Stimulated activated CD4-positive, alpha-beta T cell treated with anti-CD3 and anti-CD28 coated beads, TNF-alpha, amount 100 ng/mL, for 24 hours (primary cell): ENCODE measurements around the gene HGF.

Source experiments
- DNase-seq, 3 experiments: peaks; one replicate each; pipeline ENCODE4 v3.0.0-alpha.2; 2020; ENCODE audit warnings: low read depth in 3 of 3

Gene HGF

DNA sequence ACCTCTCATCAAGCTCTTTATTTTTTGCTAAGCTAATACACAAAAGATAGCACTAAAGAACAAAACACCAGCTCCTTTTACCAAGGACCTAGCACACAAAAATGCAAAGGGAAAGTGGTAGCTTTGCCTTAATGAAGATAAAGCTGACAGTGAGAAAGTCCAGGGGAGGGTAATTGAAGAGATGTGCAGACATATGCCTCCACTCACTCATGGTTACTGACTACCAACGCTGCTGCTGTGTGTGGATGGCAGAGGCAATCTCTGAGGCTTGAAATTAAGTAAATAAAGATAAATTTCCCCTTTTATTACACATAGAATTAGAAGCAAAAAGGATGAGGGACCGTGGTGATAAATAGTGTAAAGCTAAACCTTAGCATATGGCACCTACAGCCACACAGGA lies 87.0 kb downstream of the HGF start:
- no peak for DNase-seq

DNA sequence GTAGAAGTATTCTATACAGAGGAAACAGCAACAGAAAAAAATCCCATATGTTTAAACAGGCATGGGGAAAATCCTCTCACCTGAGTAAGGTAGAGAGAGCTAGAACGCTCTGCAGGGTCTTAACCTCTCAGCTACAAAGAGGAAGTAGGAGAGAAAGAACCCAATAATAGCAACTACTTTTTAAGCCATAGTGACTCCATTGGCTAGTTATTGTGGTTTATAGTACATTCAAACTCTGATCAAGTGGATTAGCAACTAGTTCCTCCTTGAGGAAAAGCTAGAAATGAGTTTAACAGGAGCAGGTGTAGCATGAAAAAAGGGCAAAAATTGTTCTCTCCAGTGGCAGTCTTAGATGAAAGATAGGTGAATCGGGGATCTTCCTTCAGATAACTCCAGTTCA lies 89.7 kb downstream of the HGF start:
- DNase-seq, result no peak

DNA sequence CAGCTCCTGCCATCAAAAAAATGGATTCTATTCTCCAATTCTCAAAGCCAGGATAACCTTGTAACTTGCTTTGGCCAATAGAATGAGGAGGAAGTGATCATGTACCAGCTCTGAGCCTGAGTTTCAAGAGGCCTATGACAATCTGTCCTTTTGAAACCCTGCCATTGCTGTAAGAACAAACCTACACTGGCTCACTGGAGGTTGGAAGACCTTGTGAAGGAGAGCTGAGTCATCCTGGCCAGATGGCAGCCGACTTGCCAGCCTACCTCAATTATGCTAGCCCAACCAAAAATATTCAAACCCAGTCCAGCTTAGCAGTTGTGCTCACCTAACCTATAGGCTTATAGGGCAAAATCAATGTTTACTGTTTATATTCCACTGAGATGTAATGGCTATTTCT lies 93.0 kb downstream of the HGF start:
- DNase-seq, result no peak

DNA sequence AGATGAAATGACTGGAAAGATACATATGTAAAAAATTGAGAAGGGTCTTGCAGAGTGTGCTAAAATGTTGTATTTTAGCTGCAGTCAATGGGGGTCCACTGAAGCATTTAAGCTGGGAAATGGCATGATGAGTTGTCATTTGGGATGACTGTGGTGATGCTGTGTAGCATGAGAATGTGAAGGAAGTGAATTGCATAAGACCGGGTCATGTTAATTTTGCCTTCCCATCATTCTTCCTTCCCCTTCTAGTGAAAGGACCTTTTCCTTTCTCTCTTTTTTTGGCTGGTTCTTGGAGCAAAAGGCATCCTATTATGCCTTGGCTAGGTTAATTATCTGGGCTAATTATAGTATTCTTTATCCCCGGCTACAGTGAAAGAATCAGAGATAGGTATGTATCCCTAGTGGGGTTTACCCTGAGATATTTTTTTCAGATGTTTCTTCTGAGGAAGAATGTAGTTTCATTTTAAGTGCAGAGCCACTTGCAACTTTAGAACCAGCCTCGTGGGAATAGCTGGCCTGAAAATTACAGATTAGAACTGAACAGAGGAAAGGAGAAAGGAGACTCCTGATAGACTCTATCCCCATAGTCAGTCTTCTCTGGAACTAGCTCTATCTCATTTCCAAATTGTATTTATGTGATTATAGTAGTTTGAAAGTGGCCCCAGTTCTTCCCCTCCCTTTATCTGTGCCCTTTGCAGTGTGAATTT lies 93.6 kb downstream of the HGF start:
- no peak for DNase-seq

DNA sequence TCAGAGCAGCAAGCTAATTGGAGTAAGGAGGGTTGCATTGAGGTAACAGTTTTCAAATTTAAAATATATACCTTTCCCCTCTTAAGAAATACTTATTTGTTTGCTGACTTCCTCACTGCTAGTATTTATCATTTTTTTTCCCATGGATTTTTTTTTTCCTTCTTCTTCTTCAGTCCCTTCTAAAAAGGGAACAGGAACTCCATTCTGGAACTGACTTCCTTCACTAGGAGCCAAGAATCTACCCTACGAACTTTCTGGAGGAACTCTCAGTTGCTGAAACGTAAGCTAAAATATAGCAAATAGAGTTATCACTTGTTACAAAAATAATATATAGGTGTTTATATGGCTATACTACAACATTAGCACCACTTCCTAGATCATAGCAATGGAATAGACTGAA lies 95.4 kb downstream of the HGF start:
- DNase-seq, result no peak

DNA sequence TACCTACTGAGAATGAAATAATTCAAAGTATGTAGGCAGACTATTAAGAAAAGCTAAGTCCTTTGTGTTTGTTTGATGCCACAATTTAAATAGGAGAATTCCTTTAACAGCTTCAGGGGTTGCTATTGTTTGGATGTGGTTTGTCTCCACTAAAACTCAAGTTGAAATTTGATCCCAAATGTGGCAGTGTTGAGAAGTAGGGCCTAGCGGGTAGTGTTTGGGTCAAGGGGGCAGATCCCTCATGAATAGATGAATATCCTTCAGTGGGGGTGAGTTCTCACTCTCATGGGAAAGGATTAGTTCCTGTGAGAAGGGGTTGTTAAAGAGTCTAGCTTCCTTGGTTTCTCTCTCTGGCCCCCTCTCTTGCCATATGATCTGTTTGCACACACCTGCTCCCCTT lies 97.0 kb downstream of the HGF start:
- DNase-seq, result no peak

DNA sequence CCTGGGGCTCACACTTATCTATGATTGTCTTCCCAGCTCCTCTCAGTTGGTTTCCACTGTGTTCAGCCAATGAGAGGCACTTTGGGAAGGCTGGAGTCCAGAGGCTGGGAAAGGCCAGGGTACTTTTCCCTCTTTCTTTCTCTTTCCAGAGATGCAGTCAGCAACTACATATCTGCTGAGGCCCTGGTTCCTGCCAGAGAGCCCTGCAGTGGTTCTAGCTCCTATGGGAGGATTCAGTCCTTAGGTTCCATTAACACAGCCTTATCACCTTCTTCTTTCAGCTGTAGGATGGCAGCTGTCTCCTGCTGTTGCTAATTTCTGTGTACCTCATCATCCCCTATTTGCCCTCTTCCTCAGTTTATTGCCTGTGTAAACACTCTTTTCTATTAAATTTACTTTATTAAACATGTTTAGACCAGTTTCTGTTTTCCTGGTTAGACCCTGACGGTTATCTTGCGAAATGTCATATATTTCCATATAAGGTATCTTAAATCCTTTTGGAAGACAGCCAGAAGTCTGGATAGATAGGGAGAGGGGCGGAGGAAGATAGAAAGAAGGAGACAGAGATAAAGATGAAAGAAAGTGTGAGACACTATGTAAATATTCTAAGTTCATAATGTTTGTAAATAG lies 100.3 kb downstream of the HGF start:
- DNase-seq, result no peak

DNA sequence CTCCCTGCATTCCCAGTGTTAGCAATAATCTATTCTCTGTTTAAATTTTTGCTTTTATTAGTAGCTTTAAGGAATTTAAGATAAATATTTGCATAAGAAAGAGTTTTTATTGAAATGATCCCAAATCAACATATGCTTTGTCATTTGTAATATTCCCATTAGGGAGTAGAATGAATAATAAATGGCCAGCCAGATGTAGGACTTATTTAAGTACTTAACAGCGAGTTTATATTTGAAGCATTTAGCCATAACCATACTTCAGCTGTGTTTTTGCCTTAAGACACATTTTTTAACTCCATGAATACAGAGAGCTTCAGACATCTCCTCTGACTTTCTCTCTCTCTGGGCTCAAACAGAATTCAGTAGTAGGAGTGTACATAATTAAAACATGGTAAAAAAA lies 103.6 kb downstream of the HGF start:
- DNase-seq, result no peak

DNA sequence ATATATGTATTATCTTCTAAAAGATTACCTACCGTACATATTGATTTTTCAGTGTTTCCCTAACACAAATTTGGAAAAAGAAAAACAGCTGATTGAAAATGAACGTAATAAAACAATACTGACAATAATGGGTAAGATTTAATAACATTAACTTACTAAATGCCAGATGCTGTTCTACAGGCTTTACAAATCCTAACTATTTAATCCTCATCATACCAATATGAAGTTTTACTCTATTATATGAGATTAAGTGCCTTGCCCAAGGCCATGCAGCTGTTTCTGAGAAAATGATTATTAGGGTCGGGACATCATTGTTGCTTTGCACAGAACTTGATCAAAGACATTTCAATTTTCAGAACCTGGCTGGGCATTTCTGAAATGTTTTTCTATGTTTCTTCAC lies 104.6 kb downstream of the HGF start:
- no peak for DNase-seq

DNA sequence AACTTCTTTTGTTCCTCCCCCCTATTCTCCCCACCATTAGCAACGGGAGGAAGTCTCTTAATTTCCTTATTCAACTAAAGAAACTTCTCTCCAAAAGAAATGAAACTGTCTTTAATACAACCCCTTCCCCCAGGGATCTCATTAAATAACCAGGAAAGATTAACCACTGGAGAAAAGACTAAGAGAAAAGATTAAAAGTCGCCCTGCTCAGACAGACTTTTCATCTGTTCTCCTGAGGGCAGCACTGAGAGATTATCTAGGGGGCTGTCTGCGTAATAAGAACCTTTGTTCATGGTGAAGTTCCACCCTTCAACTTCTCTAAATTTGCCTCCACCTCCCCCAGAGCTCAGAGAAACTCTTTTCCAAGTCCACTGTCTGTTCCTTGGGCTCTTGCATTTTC lies 105.5 kb downstream of the HGF start:
- DNase-seq, result no peak

DNA sequence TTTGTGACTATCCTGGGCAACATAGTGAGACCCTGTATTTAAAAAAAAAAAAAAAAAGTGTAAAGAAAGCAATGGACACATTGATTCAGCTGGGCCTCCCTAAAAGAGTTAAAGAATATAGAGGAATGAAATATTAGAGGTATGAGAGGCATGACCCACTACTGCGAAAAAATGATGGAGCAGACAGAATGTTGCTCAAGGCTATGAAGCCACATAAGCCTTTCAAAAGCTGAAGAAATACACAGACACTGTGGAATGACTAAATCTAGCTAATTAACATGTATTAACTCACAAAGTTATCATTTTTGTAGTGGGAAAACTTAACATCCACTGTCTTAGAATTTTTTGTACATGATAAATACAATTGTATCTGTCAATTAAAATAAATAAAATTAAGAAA lies 107.3 kb downstream of the HGF start:
- no peak for DNase-seq

DNA sequence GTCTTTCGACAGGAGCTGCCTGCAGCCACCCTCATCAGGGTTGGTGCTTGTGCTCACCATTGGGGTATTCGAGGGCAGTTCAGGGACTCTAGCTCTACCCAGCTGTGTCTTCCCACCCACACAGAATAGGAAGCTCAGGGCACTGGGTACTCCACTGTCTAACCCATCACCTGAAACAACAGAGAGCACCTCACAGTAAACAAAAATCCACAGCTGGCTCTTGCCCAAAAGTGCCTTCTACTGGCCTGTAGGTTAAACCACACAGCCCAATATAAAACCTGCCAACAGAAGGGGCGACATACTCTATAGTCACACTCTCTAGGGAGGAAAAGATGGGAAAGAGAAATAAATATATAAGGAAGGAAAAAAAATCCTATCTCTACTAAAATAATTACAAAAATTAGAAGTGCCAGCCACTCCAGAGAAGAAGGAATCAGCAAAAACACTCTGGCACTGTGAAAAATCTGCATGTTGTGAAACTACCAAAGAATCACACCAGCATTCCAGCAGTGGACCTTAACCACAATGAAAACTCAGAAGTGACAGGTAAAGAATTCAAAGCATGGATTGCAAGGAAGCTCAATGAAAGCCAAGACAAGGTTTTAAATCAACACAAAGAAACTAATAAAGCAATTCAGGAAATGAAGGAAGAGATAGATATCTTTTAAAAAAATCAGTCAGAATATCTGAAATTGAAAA lies 110.0 kb downstream of the HGF start:
- no peak for DNase-seq

DNA sequence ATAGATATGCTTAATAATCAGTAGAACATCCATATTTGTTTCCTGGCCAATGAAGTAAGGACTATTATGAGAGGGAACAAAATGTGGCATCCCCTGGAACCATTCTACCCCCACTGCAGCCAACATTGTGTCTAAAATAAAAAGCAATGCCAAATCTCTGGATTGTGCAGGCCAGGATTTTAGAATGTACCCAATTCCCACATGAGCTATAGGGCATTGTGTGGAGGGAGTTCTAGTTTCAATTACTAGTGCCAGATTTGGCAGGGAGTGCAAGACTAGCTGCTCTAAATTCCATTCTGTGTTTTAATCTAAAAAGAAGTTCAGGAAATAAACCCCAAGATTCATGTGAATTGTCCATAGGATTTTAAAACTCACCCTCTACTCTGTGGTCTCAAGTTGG lies 112.3 kb downstream of the HGF start:
- no peak for DNase-seq

DNA sequence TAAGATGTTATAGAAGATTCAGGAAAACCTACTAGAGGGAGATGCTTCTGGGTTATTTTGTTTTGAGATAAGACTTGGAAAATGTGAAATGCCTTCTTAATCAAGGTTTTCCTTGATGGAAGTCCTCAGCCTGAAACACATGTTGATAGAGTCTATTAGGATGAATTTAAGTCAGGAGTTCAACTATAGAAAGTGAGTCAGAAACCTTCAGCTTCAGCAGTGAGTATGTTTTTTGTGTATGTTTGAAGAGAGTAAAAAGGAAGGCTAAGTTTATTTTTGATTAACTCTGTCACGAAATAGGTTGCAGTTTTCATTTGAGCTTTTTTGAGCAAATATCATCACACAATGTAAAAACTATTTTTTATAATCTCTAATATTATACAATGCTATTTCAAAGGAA lies 114.6 kb downstream of the HGF start:
- DNase-seq, result no peak

DNA sequence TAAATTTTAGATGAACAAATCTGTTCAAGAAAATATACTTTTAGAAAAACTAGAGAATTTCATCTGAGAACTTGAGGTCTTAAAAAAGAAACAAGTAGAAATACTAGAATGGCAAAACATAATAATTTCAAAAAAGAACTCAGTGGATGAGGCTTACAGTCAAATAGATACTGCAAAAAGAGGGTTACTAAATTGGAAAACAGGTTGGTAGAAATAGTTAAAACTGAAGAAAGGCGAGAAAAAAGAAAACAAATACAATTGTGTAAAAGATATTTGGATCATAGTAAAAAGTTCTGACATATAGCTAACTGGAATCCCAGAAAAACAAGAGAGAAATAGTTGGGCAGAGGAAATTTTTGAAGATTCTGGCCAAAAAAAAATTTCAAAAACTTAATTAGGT lies 117.6 kb downstream of the HGF start:
- no peak for DNase-seq
